HCT116 (cell line): Measurements from ENCODE around the gene MAST4. TPM values are rescaled to one million over a fixed set of nuclear protein-coding genes. Genes with fewer than 3 reads are reported as not detected.

ENCODE experiments used
- ATAC-seq: fragments of 200-7000 bp; cut with Tn5 transposase; 2 replicates; pipeline ENCODE4 v1.9.1; 2020; ENCODE audit warnings: mild to moderate bottlenecking, moderate library complexity
- BruUV-seq: library from RNA; stranded (reverse); fragments of 400-500 nt; replicated peaks from 2 replicates; lab custom pipeline; 2021; lab: Mats Ljungman, UMichigan
- CTCF ChIA-PET: fragments of 300-600 bp; sonication (Branson Sonifier 250); formaldehyde crosslinking; loops from one replicate; lab custom pipeline; 2021; ENCODE audit warnings: antibody characterized with exemption; lab: Charles Lee
- POLR2A ChIA-PET: fragments of 300-600, 350-600 bp; sonication (Branson Sonifier 250); formaldehyde crosslinking; loops from one replicate; lab custom pipeline; 2021; ENCODE audit warnings: antibody characterized with exemption; lab: Charles Lee
- RAD21 ChIA-PET, 2 experiments: fragments of 300-600 bp; sonication (Branson Sonifier 250); formaldehyde crosslinking; loops; one replicate each; lab custom pipeline; 2023; ENCODE audit warnings: low total read pairs in 2 of 2; ENCODE audit not compliant: uncharacterized antibody in 2 of 2, unreplicated experiment in 2 of 2, low non-redundant PET in 1 of 2; lab: Charles Lee
- DNase-seq: peaks from one replicate; pipeline ENCODE4 v3.0.0-alpha.2; 2010; ENCODE audit warnings: low read depth, low spot score
- H2AFZ ChIP-seq: fragments of 200-600 bp; shearing (Covaris generic), sonication (generic); 2 replicates; pipeline ENCODE4 v1.6.1; 2017; ENCODE audit warnings: low read depth, mixed run types, mixed read lengths, antibody characterized with exemption, low read length; ENCODE audit not compliant: poor library complexity, severe bottlenecking
- H3K27ac ChIP-seq: 2 replicates; pipeline ENCODE4 v1.5.1; 2012; ENCODE audit warnings: low read depth, low read length
- H3K27me3 ChIP-seq: fragments of 200-600 bp; sonication (generic); 2 replicates; pipeline ENCODE4 v1.6.1; 2016; ENCODE audit warnings: mixed run types, low read length, mixed read lengths; ENCODE audit not compliant: insufficient read depth
- H3K36me3 ChIP-seq, 2 experiments: fragments of 200-500 bp in 1 of 2; fragments of 200-600 bp in 1 of 2; sonication (Bioruptor generic) in 1 of 2; sonication (generic) in 1 of 2; 2 replicates each; pipeline versions ENCODE4 v1.5.1 to v1.6.1; 2014 to 2016; ENCODE audit warnings: low read length in 2 of 2, inconsistent platforms in 1 of 2, mixed read lengths in 1 of 2, mixed run types in 1 of 2; ENCODE audit not compliant: insufficient read depth in 2 of 2, control insufficient read depth in 1 of 2
- H3K4me1 ChIP-seq, 2 experiments: fragments of 200-600 bp in 1 of 2; sonication (generic) in 1 of 2; 2 replicates each; pipeline versions ENCODE4 v1.5.1 to v1.6.1; 2012 to 2017; ENCODE audit warnings: low read length in 2 of 2, inconsistent platforms in 1 of 2, mild to moderate bottlenecking in 1 of 2, mixed read lengths in 1 of 2, mixed run types in 1 of 2, moderate library complexity in 1 of 2; ENCODE audit not compliant: insufficient read depth in 2 of 2, control insufficient read depth in 1 of 2
- H3K4me2 ChIP-seq: fragments of 200-600 bp; sonication (generic); 2 replicates; pipeline ENCODE4 v1.6.1; 2017; ENCODE audit warnings: mixed run types, low read length, mixed read lengths
- H3K4me3 ChIP-seq, 2 experiments: fragments of 200-600 bp in 1 of 2; sonication (generic) in 1 of 2; replicated peaks in 1 of 2; 2 replicates each; pipeline ENCODE4 v1.5.1; 2011 to 2016; ENCODE audit warnings: low read length in 2 of 2, control low read depth in 1 of 2, low read depth in 1 of 2, mild to moderate bottlenecking in 1 of 2, mixed read lengths in 1 of 2, mixed run types in 1 of 2
- H3K79me2 ChIP-seq: fragments of 200-600 bp; sonication (generic); 2 replicates; pipeline ENCODE4 v1.6.1; 2017; ENCODE audit warnings: mild to moderate bottlenecking, mixed run types, low read length, moderate library complexity, mixed read lengths; ENCODE audit not compliant: insufficient read depth
- H3K9ac ChIP-seq: fragments of 200-600 bp; sonication (generic); 2 replicates; pipeline ENCODE4 v1.6.1; 2016; ENCODE audit warnings: low read length, mixed read lengths
- H3K9me2 ChIP-seq: fragments of 200-600 bp; sonication (generic), shearing (Covaris generic); 2 replicates; pipeline ENCODE4 v1.6.1; 2017; ENCODE audit warnings: mixed run types, mild to moderate bottlenecking, moderate library complexity; ENCODE audit not compliant: insufficient read depth
- H3K9me3 ChIP-seq, 2 experiments: fragments of 200-500 bp in 1 of 2; fragments of 200-600 bp in 1 of 2; sonication (Bioruptor generic) in 1 of 2; sonication (generic) in 1 of 2; 2 replicates each; pipeline ENCODE4 v1.6.1; 2014 to 2017; ENCODE audit warnings: low read length in 2 of 2, mixed read lengths in 2 of 2, inconsistent platforms in 1 of 2, low read depth in 1 of 2, mild to moderate bottlenecking in 1 of 2, mixed run types in 1 of 2, moderate library complexity in 1 of 2; ENCODE audit not compliant: control insufficient read depth in 1 of 2, insufficient read depth in 1 of 2
- H4K20me1 ChIP-seq: fragments of 200-600 bp; sonication (generic), shearing (Covaris generic); 2 replicates; pipeline ENCODE4 v1.6.1; 2017; ENCODE audit warnings: mixed run types, mild to moderate bottlenecking, moderate library complexity; ENCODE audit not compliant: insufficient read depth
- ATF3 ChIP-seq: IDR thresholded peaks from 2 replicates; pipeline ENCODE4 v1.6.1; 2012
- CBX3 ChIP-seq: IDR thresholded peaks from 2 replicates; pipeline ENCODE4 v1.6.1; 2012; ENCODE audit warnings: low read depth
- ELF1 ChIP-seq: IDR thresholded peaks from 2 replicates; pipeline ENCODE4 v1.6.1; 2012; ENCODE audit warnings: low read depth, borderline replicate concordance
- EZH2 ChIP-seq: fragments of 200-600 bp; sonication (generic); IDR thresholded peaks from 2 replicates; pipeline ENCODE4 v1.6.1; 2017; ENCODE audit warnings: antibody characterized with exemption, mixed run types
- FOSL1 ChIP-seq: IDR thresholded peaks from 2 replicates; pipeline ENCODE4 v1.6.1; 2012; ENCODE audit warnings: low read depth
- JUND ChIP-seq: IDR thresholded peaks from 2 replicates; pipeline ENCODE4 v1.6.1; 2012
- MAX ChIP-seq: IDR thresholded peaks from 2 replicates; pipeline ENCODE4 v1.6.1; 2012
- POLR2AphosphoS5 ChIP-seq: IDR thresholded peaks from 2 replicates; pipeline ENCODE4 v1.6.1; 2011; ENCODE audit warnings: mild to moderate bottlenecking, low read depth, low read length, moderate library complexity
- RAD21 ChIP-seq: IDR thresholded peaks from 2 replicates; pipeline ENCODE4 v1.6.1; 2012; ENCODE audit warnings: low read depth, mild to moderate bottlenecking
- SIN3A ChIP-seq: IDR thresholded peaks from 2 replicates; pipeline ENCODE4 v1.6.1; 2012; ENCODE audit warnings: low read depth
- SP1 ChIP-seq: IDR thresholded peaks from 2 replicates; pipeline ENCODE4 v1.6.1; 2012; ENCODE audit warnings: low read depth
- ZFX ChIP-seq: fragments of 450-650 bp; IDR thresholded peaks from 2 replicates; pipeline ENCODE4 v1.6.1; 2017
- ZNF274 ChIP-seq: fragments of 200-500 bp; sonication (Bioruptor generic); IDR thresholded peaks from 2 replicates; pipeline ENCODE4 v1.6.1; 2014; ENCODE audit warnings: mild to moderate bottlenecking, low read depth, low read length, inconsistent platforms
- intact Hi-C: fragments of 100-400 bp; cut with micrococcal nuclease; formaldehyde crosslinking; loops from 2 replicates; pipeline ENCODE4 v1.10.0; 2022
- total RNA-seq: library from RNA; stranded (reverse); gene quantifications from one replicate; pipeline ENCODE4 v1.2.1, GENCODE V29; 2021; ENCODE audit not compliant: unreplicated experiment
- TF ChIP-seq, protein P1 (sequence below): IDR thresholded peaks from 2 replicates; pipeline ENCODE4 v1.6.1; 2012; ENCODE audit warnings: low read depth
- TF ChIP-seq, protein P2 (sequence below), 3 experiments: fragments of 200-600 bp in 1 of 3; sonication (generic) in 1 of 3; IDR thresholded peaks in 2 of 3; conservative IDR thresholded peaks in 1 of 3; 2 replicates each; pipeline ENCODE4 v1.5.1; 2012 to 2017; ENCODE audit warnings: low read depth in 2 of 3, low read length in 2 of 3, antibody characterized with exemption in 1 of 3, borderline replicate concordance in 1 of 3, control low read depth in 1 of 3, mild to moderate bottlenecking in 1 of 3, mixed read lengths in 1 of 3, mixed run types in 1 of 3, moderate library complexity in 1 of 3; ENCODE audit not compliant: insufficient read depth in 1 of 3

Gene MAST4
- total RNA-seq, 1 experiment from 2014 or later = 1.1 TPM

GRCh38 chr5:66960369-66961137, 364.4 kb downstream of the MAST4 start:
- no peak overlapping the region for H3K27ac ChIP-seq
- no peaks in the 10 kb centered on the region for H3K9me3 ChIP-seq
- H3K4me2 ChIP-seq = no peak overlapping the region
- no peaks in the 10 kb centered on the region for H3K36me3 ChIP-seq
- RAD21 ChIA-PET = no interaction called here
- H3K4me3 ChIP-seq = no peak overlapping the region
- no peak overlapping the region for H3K9ac ChIP-seq
- no peak for ATAC-seq
- no TSS peak for BruUV-seq
- no peaks in the 10 kb centered on the region for H4K20me1 ChIP-seq
- intact Hi-C loops = no loop called here
- TF ChIP-seq ZFX (no peak), CBX3 (no peak), FOSL1 (no peak), ATF3 (no peak), ELF1 (no peak), POLR2AphosphoS5 (no peak), MAX (no peak), EZH2 (no peak), SP1 (no peak), ZNF274 (no peak), SIN3A (no peak), JUND (no peak), RAD21 (no peak)
- TF ChIP-seq, protein P1, sequence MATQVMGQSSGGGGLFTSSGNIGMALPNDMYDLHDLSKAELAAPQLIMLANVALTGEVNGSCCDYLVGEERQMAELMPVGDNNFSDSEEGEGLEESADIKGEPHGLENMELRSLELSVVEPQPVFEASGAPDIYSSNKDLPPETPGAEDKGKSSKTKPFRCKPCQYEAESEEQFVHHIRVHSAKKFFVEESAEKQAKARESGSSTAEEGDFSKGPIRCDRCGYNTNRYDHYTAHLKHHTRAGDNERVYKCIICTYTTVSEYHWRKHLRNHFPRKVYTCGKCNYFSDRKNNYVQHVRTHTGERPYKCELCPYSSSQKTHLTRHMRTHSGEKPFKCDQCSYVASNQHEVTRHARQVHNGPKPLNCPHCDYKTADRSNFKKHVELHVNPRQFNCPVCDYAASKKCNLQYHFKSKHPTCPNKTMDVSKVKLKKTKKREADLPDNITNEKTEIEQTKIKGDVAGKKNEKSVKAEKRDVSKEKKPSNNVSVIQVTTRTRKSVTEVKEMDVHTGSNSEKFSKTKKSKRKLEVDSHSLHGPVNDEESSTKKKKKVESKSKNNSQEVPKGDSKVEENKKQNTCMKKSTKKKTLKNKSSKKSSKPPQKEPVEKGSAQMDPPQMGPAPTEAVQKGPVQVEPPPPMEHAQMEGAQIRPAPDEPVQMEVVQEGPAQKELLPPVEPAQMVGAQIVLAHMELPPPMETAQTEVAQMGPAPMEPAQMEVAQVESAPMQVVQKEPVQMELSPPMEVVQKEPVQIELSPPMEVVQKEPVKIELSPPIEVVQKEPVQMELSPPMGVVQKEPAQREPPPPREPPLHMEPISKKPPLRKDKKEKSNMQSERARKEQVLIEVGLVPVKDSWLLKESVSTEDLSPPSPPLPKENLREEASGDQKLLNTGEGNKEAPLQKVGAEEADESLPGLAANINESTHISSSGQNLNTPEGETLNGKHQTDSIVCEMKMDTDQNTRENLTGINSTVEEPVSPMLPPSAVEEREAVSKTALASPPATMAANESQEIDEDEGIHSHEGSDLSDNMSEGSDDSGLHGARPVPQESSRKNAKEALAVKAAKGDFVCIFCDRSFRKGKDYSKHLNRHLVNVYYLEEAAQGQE = no peak
- TF ChIP-seq, protein P2, sequence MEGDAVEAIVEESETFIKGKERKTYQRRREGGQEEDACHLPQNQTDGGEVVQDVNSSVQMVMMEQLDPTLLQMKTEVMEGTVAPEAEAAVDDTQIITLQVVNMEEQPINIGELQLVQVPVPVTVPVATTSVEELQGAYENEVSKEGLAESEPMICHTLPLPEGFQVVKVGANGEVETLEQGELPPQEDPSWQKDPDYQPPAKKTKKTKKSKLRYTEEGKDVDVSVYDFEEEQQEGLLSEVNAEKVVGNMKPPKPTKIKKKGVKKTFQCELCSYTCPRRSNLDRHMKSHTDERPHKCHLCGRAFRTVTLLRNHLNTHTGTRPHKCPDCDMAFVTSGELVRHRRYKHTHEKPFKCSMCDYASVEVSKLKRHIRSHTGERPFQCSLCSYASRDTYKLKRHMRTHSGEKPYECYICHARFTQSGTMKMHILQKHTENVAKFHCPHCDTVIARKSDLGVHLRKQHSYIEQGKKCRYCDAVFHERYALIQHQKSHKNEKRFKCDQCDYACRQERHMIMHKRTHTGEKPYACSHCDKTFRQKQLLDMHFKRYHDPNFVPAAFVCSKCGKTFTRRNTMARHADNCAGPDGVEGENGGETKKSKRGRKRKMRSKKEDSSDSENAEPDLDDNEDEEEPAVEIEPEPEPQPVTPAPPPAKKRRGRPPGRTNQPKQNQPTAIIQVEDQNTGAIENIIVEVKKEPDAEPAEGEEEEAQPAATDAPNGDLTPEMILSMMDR (IDR thresholded peaks at IDR 0.05 in 2 of 3, conservative IDR thresholded peaks at IDR 0.05 in 1 of 3; ENCODE audit: borderline replicate concordance in 1 of 3, insufficient read depth in 1 of 3, low read depth in 2 of 3, low read length in 2 of 3) = no peak
- TF ChIP-seq, all 23 proteins: peak for 0
- Histone ChIP-seq H3K79me2 (no peaks in the 10 kb centered on the region), H3K27me3 (peaks cover 32% of the 10 kb centered on the region), H2AFZ (no peak overlapping the region), H3K4me1 (no peaks in the 10 kb centered on the region), H3K9me2 (no peaks in the 10 kb centered on the region)
- ChIA-PET POLR2A (no interaction called here), CTCF (no interaction called here)
- no peak for DNase-seq
